Measurements from ENCODE around the gene KRT9.
"Not testable (repeated sequence)": the region's sequence is repeated elsewhere in the genome, so short reads cannot be mapped to it uniquely, and the experiment has no call there.

Gene KRT9

GRCh38 chr17:41600318-41600717 lies 28.5 kb upstream of the KRT9 start:
- DNase-seq = no peak

- no peak for DNase-seq
Observed at GRCh38 chr17:41599680-41600079, 27.8 kb upstream of the KRT9 start.

- DNase-seq = no peak
Observed at GRCh38 chr17:41595585-41595984, 23.7 kb upstream of the KRT9 start.

- DNase-seq = no peak
Observed at GRCh38 chr17:41594363-41594915, 22.6 kb upstream of the KRT9 start.

- no peak for DNase-seq
Observed at GRCh38 chr17:41593306-41593981, 21.6 kb upstream of the KRT9 start.

GRCh38 chr17:41592601-41593305 lies 20.9 kb upstream of the KRT9 start:
- DNase-seq = no peak

DNA sequence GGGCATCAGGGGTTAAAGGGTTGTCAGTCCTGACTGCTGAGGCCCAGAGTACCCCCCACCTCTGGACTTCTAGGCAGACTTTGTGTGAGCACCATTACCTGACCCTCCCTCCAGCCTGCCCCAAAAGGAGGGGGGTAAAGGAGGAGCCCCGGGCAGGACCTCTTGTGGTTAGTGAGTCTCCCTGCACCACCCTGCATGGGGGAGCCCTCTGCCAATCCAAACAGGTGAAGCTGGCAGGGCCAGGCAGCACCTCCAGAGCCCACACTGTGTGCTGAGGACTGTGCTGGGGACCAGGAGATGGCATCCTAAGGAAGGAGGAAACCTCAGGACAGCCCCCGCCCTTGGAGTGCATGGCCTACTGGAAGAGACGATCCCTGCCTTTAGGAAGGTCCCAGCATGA lies 17.4 kb upstream of the KRT9 start:
- DNase-seq = no peak

GRCh38 chr17:41588126-41588810 lies 16.4 kb upstream of the KRT9 start:
- DNase-seq = no peak

GRCh38 chr17:41586863-41587495 lies 15.1 kb upstream of the KRT9 start, which contains the start of gene KRT14:
Gene KRT14 (minus strand): TSS chr17:41586895. CDS start chr17:41586834, 61 bp downstream.
- no peak for DNase-seq

DNA sequence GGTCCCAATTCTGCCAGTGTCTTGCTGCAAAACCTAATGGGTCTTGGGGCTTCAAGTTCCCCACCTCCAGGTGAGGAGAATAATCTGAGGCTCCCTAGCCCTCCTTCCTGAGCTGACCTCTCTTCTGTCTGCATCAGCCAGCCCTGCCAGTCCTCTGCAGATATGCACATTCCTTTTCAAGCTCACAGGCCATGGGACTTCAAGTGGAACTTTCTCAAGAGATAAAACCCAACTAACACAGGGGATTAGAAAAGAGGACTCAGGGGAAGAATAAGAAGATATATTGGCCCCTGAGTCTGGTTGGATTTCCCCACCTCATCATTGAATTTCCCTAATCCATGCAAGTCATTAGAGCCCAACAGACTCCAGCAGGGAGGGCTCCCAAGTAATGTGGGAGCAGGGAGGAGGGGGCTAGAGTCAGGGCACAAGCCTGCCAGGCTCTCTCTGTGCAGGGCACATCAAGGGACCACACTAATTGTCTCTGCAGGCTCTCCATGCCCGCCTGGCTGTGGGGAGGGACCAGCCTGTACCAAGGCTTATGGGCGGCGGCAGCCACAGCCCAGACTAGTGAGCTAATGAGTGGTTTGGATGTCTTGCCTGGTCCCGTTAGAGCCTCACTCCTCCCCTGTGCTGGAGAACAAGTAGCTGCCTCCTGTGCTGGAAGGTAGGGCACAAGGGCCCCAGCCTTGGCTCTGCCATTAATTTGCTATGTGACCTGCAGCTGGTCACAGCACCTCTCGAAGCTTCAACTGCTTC lies 13.6 kb upstream of the KRT9 start:
- no peak for DNase-seq

- DNase-seq = not testable (repeated sequence)
Observed at GRCh38 chr17:41584331-41584927, 12.6 kb upstream of the KRT9 start.

GRCh38 chr17:41583137-41584127 lies 11.6 kb upstream of the KRT9 start:
- DNase-seq = no peak

- DNase-seq = not testable (repeated sequence)
Observed at GRCh38 chr17:41582061-41582968, 10.5 kb upstream of the KRT9 start.

GRCh38 chr17:41581366-41582060 lies 9.7 kb upstream of the KRT9 start:
- DNase-seq = no peak

DNA sequence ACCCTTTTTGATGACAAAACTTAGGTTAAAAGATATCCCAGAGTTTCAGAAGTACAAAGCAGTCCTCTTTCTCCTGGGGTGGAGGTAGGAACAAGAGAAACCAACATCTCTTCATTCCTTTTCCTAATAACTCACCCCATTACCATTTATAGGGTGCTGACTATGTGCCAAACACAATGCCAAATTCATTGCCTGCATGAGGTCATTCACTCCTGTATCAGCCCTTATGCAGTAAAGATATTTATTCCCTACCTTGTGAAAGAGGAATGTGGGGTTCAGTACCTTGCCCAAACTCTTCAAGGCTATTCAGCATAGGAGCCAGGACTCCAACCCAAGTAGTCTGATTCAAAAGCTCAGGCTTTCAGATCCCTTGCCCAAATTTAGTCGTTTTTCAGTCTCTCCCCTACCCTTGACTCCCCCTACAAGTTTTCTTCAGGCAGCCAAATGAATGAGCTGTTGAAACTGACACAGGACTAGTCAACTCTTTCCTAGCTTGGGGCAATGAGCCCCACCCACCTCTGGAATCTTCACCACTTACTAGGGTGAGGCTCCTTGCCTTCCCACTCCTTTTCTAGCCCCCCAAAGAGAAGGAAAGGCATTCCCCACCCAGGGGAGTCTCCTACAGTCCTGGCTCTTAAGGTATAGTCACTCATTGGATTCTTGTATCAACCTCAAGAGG lies 9.0 kb upstream of the KRT9 start:
- DNase-seq = no peak

DNA sequence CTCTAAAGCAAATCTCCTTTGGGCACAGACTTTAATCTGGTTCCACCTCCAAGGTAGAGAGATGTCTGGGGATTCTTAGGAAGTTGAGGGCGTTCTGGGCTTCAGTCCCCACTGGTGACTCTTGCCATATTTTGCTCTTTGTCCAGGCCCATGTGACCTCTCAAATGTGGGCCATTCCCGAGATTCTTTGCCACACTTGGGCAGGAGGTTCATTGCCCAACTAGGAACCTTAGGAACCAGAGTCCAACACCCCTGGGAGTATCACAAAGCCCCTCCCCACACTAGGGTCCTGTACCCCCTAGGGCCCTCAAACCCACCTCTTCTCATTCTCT lies 8.4 kb upstream of the KRT9 start:
- DNase-seq = no peak

DNA sequence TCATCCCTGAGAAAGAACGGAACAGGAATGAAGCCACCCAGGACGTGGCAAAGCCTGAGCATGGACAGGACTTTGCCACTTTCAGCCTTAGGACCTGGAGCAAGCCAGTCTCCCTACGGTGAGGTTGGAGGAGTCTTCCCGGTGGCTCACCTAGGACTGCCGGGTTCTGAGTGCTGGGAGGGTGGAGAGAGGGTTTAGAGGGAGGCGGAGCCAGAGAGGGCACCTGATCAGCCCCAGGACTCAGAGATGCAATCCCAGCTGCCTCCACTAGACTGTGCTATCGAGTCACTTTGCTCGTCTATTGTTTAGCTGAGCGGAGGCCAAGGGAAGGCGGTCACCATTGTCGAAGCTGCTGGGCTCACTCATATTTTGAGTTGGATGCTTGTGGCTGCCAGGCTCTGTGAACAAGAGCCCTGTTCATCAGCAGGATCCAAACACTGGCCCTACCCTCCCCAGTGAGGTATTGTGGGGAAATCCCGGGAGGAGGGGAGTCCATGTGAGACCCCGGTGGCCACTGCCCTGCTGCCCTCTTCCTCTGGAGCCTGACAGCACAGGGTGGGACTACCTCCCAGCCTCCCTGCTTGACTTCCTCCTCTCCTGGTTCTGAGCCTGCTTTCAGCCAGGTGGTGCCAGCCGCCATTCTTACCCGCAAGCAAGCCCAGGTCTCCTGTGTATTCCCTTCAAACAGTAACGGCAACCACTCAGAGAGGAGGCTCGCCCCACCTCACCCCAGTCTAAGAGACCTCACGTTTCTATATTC lies 7.8 kb upstream of the KRT9 start:
- DNase-seq = peak; percentile 87

DNA sequence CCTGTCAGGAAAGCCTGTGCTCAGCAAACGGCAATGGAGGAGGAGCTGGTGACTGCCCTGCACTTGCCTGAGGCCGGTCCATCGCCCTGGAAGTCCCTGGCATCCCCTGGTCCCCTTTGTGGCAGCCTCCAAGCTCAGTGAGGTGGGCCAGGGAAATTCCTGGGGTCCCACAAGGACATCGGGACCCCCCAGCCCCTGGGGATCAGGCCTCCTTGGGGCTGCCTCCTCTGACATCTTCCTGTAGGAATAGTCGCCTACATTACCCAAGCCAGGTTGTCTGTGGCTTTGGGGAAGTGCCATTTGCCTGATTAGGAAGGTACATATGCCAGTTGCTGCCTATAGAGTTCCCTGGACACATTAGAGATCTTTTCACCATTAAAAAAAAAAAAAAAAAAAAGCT lies 7.1 kb upstream of the KRT9 start:
- no peak for DNase-seq
